H1 (cell line): ENCODE measurements around the gene ZNF879. TPM values are rescaled to one million over a fixed set of nuclear protein-coding genes. Genes with fewer than 3 reads are reported as not detected.

Experiments
- CTCF ChIA-PET: fragments of 300-600 bp; sonication (Branson Sonifier 250); formaldehyde crosslinking; loops from one replicate; lab custom pipeline; 2021; ENCODE audit not compliant: partially characterized antibody; lab: Charles Lee
- POLR2A ChIA-PET: fragments of 300-600 bp; sonication (Branson Sonifier 250); formaldehyde crosslinking; loops from one replicate; lab custom pipeline; 2021; ENCODE audit warnings: inconsistent platforms; ENCODE audit not compliant: partially characterized antibody; lab: Charles Lee
- DNase-seq, 2 experiments: peaks; one replicate each; pipeline versions ENCODE4 v3.0.0 to v3.0.0-alpha.2; 2010 to 2022; ENCODE audit warnings: low spot score in 2 of 2, low read depth in 1 of 2, mixed read lengths in 1 of 2
- FAIRE-seq: peaks from 2 replicates; lab custom pipeline; 2011; peaks lifted over from hg19 to GRCh38; lab: Jason Lieb, UNC
- H2AFZ ChIP-seq: 2 replicates; pipeline ENCODE4 v1.8.1; 2012; ENCODE audit warnings: low read length, inconsistent platforms
- H2AK5ac ChIP-seq: 2 replicates; pipeline ENCODE4 v1.6.1; 2013; ENCODE audit warnings: low read depth, low read length
- H2BK120ac ChIP-seq: replicated peaks from 2 replicates; pipeline ENCODE3; 2013; ENCODE audit warnings: low read depth, low read length, inconsistent platforms
- H2BK12ac ChIP-seq: 2 replicates; pipeline ENCODE4 v1.6.1; 2013; ENCODE audit warnings: low read depth, low read length
- H2BK15ac ChIP-seq: 2 replicates; pipeline ENCODE4 v1.6.1; 2013; ENCODE audit warnings: low read length
- H2BK20ac ChIP-seq: 2 replicates; pipeline ENCODE4 v1.6.1; 2013; ENCODE audit warnings: low read length
- H2BK5ac ChIP-seq: 2 replicates; pipeline ENCODE4 v1.6.1; 2013; ENCODE audit warnings: low read depth, low read length
- H3K14ac ChIP-seq: 2 replicates; pipeline ENCODE4 v1.6.1; 2013; ENCODE audit warnings: inconsistent platforms; ENCODE audit not compliant: insufficient read length
- H3K18ac ChIP-seq: 2 replicates; pipeline ENCODE4 v1.6.1; 2013; ENCODE audit warnings: low read length; ENCODE audit errors: extremely low read depth
- H3K23ac ChIP-seq: 2 replicates; pipeline ENCODE4 v1.6.1; 2013; ENCODE audit warnings: inconsistent platforms; ENCODE audit not compliant: insufficient read length
- H3K23me2 ChIP-seq: 2 replicates; pipeline ENCODE4 v1.6.1; 2013; ENCODE audit warnings: low read depth, low read length
- H3K27ac ChIP-seq: 2 replicates; pipeline ENCODE4 v1.6.1; 2011; ENCODE audit warnings: low read depth, low read length, inconsistent platforms
- H3K27me3 ChIP-seq, 4 experiments: replicated peaks in 1 of 4; 1 replicate in 1 of 4; 2 replicates in 3 of 4; pipeline versions ENCODE4 v1.6.1 to v1.8.1; 2011 to 2013; ENCODE audit warnings: low read length in 3 of 4, mild to moderate bottlenecking in 3 of 4, inconsistent platforms in 2 of 4, mixed read lengths in 2 of 4, moderate library complexity in 1 of 4; ENCODE audit not compliant: control insufficient read depth in 3 of 4, insufficient read depth in 3 of 4; ENCODE audit errors: extremely low read depth in 1 of 4
- H3K36me3 ChIP-seq, 4 experiments: 2 replicates each; pipeline versions ENCODE4 v1.6.1 to v1.8.1; 2011 to 2013; ENCODE audit warnings: mild to moderate bottlenecking in 4 of 4, low read length in 3 of 4, moderate library complexity in 2 of 4, control low read depth in 1 of 4, inconsistent platforms in 1 of 4; ENCODE audit not compliant: insufficient read depth in 4 of 4, control insufficient read depth in 2 of 4
- H3K4ac ChIP-seq: replicated peaks from 2 replicates; pipeline ENCODE3; 2013; ENCODE audit warnings: low read length, low read depth, mixed read lengths, inconsistent platforms; ENCODE audit not compliant: insufficient read length
- H3K4me1 ChIP-seq, 4 experiments: replicated peaks in 1 of 4; 1 replicate in 1 of 4; 2 replicates in 3 of 4; pipeline versions ENCODE4 v1.6.1 to v1.8.1; 2011 to 2013; ENCODE audit warnings: low read length in 3 of 4, inconsistent platforms in 2 of 4, mixed read lengths in 1 of 4; ENCODE audit not compliant: insufficient read depth in 4 of 4, control insufficient read depth in 3 of 4
- H3K4me2 ChIP-seq, 2 experiments: 2 replicates each; pipeline versions ENCODE4 v1.6.1 to v1.8.1; 2011 to 2013; ENCODE audit warnings: low read depth in 2 of 2, low read length in 2 of 2, control low read depth in 1 of 2, inconsistent platforms in 1 of 2, mild to moderate bottlenecking in 1 of 2; ENCODE audit not compliant: insufficient read depth in 1 of 2
- H3K4me3 ChIP-seq, 4 experiments: fragments of 200-600, 300-600 bp in 1 of 4; sonication (generic), shearing (Covaris generic), sonication (Bioruptor Twin) in 1 of 4; 2 replicates each; pipeline versions ENCODE4 v1.5.1 to v1.8.1; 2011 to 2016; ENCODE audit warnings: low read length in 4 of 4, low read depth in 3 of 4, control low read depth in 2 of 4, inconsistent platforms in 2 of 4, mild to moderate bottlenecking in 2 of 4, mixed read lengths in 1 of 4, moderate library complexity in 1 of 4; ENCODE audit not compliant: insufficient read depth in 2 of 4; ENCODE audit errors: extremely low read depth in 1 of 4
- H3K56ac ChIP-seq: replicated peaks from 2 replicates; pipeline ENCODE3; 2013; ENCODE audit warnings: low read depth, mild to moderate bottlenecking, mixed read lengths, low read length, inconsistent platforms; ENCODE audit not compliant: insufficient read length
- H3K79me1 ChIP-seq: 2 replicates; pipeline ENCODE4 v1.6.1; 2013; ENCODE audit warnings: low read depth, low read length, control low read depth
- H3K79me2 ChIP-seq, 2 experiments: 2 replicates each; pipeline versions ENCODE4 v1.6.1 to v1.8.1; 2012 to 2013; ENCODE audit warnings: low read length in 2 of 2, mild to moderate bottlenecking in 2 of 2, inconsistent platforms in 1 of 2; ENCODE audit not compliant: insufficient read depth in 2 of 2, control insufficient read depth in 1 of 2
- H3K9ac ChIP-seq, 4 experiments: replicated peaks in 1 of 4; 1 replicate in 1 of 4; 2 replicates in 3 of 4; pipeline versions ENCODE4 v1.6.1 to v1.8.1; 2011 to 2013; ENCODE audit warnings: low read depth in 3 of 4, low read length in 3 of 4, control low read depth in 2 of 4, mild to moderate bottlenecking in 2 of 4, moderate library complexity in 2 of 4, inconsistent platforms in 1 of 4; ENCODE audit errors: extremely low read depth in 1 of 4
- H3K9me3 ChIP-seq, 2 experiments: 2 replicates each; pipeline versions ENCODE4 v1.6.1 to v1.8.1; 2012 to 2013; ENCODE audit warnings: mild to moderate bottlenecking in 2 of 2, moderate library complexity in 2 of 2, control low read depth in 1 of 2, inconsistent platforms in 1 of 2, low read depth in 1 of 2, low read length in 1 of 2, mixed read lengths in 1 of 2; ENCODE audit not compliant: insufficient read depth in 2 of 2
- H4K20me1 ChIP-seq, 2 experiments: replicated peaks in 1 of 2; 2 replicates each; pipeline versions ENCODE3 to v1.8.1; 2011 to 2013; ENCODE audit warnings: inconsistent platforms in 2 of 2, low read length in 2 of 2, mild to moderate bottlenecking in 1 of 2; ENCODE audit not compliant: insufficient read depth in 2 of 2, control insufficient read depth in 1 of 2
- H4K5ac ChIP-seq: 2 replicates; pipeline ENCODE4 v1.6.1; 2013; ENCODE audit warnings: low read length, low read depth, mixed read lengths, inconsistent platforms; ENCODE audit not compliant: insufficient read length
- H4K8ac ChIP-seq: 2 replicates; pipeline ENCODE4 v1.8.0; 2013; ENCODE audit warnings: mild to moderate bottlenecking, moderate library complexity, low read length, inconsistent platforms; ENCODE audit not compliant: insufficient read depth; ENCODE audit errors: extremely low read depth
- H4K91ac ChIP-seq: replicated peaks from 2 replicates; pipeline ENCODE3; 2013; ENCODE audit warnings: low read length, mixed read lengths, inconsistent platforms; ENCODE audit not compliant: insufficient read length
- FOSL1 ChIP-seq: IDR thresholded peaks from 2 replicates; pipeline ENCODE4 v1.6.1; 2011; ENCODE audit warnings: mild to moderate bottlenecking, low read depth, low read length, moderate library complexity; ENCODE audit not compliant: insufficient read depth
- SUZ12 ChIP-seq: fragments of 200-600 bp; sonication (generic); IDR thresholded peaks from 2 replicates; pipeline ENCODE4 v1.6.1; 2012; ENCODE audit warnings: mild to moderate bottlenecking, inconsistent platforms, low read length, moderate library complexity, mixed read lengths
- USF2 ChIP-seq: IDR thresholded peaks from 2 replicates; pipeline ENCODE4 v1.6.1; 2011; ENCODE audit warnings: low read length, improper control_type of control experiment
- WGBS, 2 experiments: shearing (Covaris generic) in 1 of 2; methylation state at CpG; one replicate each; pipeline versions ENCODE4 v1.1.6 to v1.1.7; 2013 to 2015; ENCODE audit warnings: low lambda C conversion rate in 2 of 2, mixed read lengths in 2 of 2, inconsistent platforms in 1 of 2, low coverage in 1 of 2, missing lambda C conversion rate in 1 of 2; ENCODE audit not compliant: insufficient replicate concordance in 2 of 2, insufficient coverage in 1 of 2, insufficient read length in 1 of 2; ENCODE audit errors: extremely low coverage in 1 of 2, missing lambda C conversion rate in 1 of 2; 5-methylcytosine and 5-hydroxymethylcytosine counted together
- polyA plus RNA-seq, 7 experiments: library from polyadenylated mRNA; depleted of rRNA in 3 of 7; stranded (reverse) in 5 of 7; unstranded in 2 of 7; fragments of >200 nt in 5 of 7; fragments of 200-250 nt in 2 of 7; gene quantifications; 1 replicate in 5 of 7; 2 replicates in 1 of 7; 4 replicates in 1 of 7; pipeline versions ENCODE4 v1.2.1 to v1.2.3, GENCODE V29; 2011 to 2013; ENCODE audit warnings: missing spikeins in 2 of 7, mixed read lengths in 2 of 7
- total RNA-seq: library from RNA; stranded (reverse); fragmentation: NEBNext Ultra II Directional; extraction: Animal tissue kit (Norgen Biotek cat#: 25700); gene quantifications from 2 replicates; pipeline ENCODE4 v1.2.1, GENCODE V29; 2021

The ZNF879 gene
- total and polyA plus RNA-seq, 2 of the 8 experiments (the other 6 are each of a cell fraction or from before 2014, with no cell fraction given), result 2.2 to 3.1 TPM

- Histone ChIP-seq H4K91ac (no peak overlapping the region), H3K27ac (no peak overlapping the region), H3K27me3 (peaks cover 21 to 38% (median 34%) of the 10 kb centered on the region in 4 experiments), H3K9me3 (peaks cover 6 to 27% of the 10 kb centered on the region in 2 experiments), H3K23ac (no peak overlapping the region), H4K20me1 (peaks cover 1 to 4% of the 10 kb centered on the region in 2 experiments), H2AFZ (no peak overlapping the region), H3K79me2 (no peaks in the 10 kb centered on the region), H3K4me2 (no peak overlapping the region), H3K4me1 (peaks cover 0 to 13% (median 1%) of the 10 kb centered on the region in 4 experiments; a peak in 5 of 7 replicates), H3K18ac (no peak overlapping the region), H4K5ac (no peak overlapping the region), H2BK120ac (no peak overlapping the region), H3K23me2 (peaks cover 9% of the 10 kb centered on the region; the same call in 1 of the 2 replicates), H3K4ac (no peak overlapping the region), H2BK5ac (no peak overlapping the region), H2BK15ac (no peak overlapping the region), H2BK20ac (no peak overlapping the region), H3K79me1 (no peaks in the 10 kb centered on the region), H3K56ac (no peak overlapping the region), H3K14ac (no peak overlapping the region), H2BK12ac (no peak overlapping the region), H3K9ac (no peak overlapping the region), H3K36me3 (no peaks in the 10 kb centered on the region; a peak in 1 of 8 replicates), H4K8ac (no peak overlapping the region), H2AK5ac (no peak overlapping the region), H3K4me3 (no peak overlapping the region)
- DNase-seq (no peak), FAIRE-seq (no peak)
- CTCF ChIA-PET, result interaction anchor here (1.0 kb wide), 1 partner anchor 11 kb away, joined by 3 read pairs; no protein-coding TSS in a partner anchor
- WGBS, 2 experiments, result 99% methylated on average over 13 of the region's 13 CpGs; no CpG with 5 or more reads in 1 of the 2 experiments
- TF ChIP-seq USF2 (no peak), SUZ12 (no peak), FOSL1 (no peak)
- POLR2A ChIA-PET, result no interaction called here
Observed at GRCh38 chr5:178998441-178998840, 25.2 kb upstream of the ZNF879 start.
